HG03520 (cell line): ENCODE measurements around the gene MT1X.
A peak's percentile ranks its signal among the peaks of the same experiment; 100 is the strongest.
"Not testable (repeated sequence)": the region's sequence is repeated elsewhere in the genome, so short reads cannot be mapped to it uniquely, and the experiment has no call there.

ENCODE experiments used
- ATAC-seq: cut with Tn5 transposase; IDR thresholded peaks from one replicate; pipeline ENCODE4 v1.9.1; 2021; ENCODE audit warnings: mild to moderate bottlenecking, moderate library complexity; ENCODE audit not compliant: unreplicated experiment

Gene MT1X

DNA sequence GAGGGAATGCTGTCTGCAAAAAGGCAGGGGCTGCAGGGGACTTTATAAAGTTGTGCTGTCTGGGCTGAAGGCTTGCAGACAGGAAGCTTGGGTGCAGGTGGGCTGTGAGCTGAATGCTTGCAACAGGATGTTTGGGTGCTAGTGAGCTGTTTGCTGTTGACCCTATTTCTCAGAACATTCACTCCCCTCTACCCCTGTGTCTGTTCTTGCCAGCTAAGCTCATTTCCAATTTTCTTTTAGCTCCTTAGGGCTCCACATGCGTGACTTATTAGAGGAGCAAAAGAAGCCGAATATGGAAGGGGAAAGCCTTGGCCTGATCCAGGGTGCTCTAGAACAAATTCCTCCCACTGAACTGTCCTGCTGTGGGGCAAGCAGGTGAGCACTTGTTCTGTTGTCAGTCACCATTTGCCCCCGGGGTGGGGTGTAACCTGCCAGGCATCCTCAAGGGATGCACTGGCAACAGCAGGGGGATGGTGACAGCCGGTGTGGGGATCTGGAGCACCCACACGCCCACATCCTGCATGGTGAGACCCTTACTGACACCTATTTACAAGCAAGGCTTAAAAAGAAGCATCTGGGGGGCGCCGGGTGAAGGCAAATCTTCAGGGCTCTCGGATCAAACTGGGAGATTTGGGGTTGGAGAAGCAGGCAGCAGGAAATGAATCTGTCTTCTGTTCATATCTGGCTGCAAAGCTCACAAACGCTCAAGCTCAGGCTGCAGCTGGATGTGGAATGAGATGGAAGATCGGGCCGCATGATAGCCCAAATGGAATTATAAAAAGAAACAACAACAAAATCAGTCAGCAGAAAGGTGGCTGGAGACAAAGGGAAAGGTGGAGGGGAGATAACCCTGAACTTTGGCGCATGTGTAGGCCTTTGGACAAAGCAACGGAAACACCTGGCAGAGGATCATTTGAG is 26.5 kb downstream of the MT1X start:
- ATAC-seq, result no peak

- ATAC-seq, result no peak
These were observed 27.3 kb downstream of the MT1X start for GRCh38 chr16:56709443-56710040.

GRCh38 chr16:56710181-56710737 is 28.0 kb downstream of the MT1X start:
- ATAC-seq, result no peak

DNA sequence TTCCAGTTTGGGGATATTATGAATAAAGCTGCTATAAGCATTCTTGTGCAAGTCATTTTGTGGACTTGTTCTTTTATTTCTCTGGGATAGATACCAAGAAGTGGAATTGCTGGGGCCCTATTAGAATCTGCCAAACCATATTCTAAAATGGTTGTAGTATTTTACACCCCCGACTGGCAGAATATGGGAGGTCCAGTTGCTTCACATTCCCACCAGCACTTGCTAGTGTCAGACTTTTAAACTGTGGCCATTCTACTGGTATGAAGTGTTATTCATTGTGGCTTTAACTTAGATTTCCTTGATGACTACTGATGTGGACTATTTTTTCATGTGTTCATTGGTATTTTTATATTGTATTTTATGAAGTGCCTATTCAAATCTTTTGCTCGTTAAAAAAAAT is 29.6 kb downstream of the MT1X start:
- no peak for ATAC-seq

DNA sequence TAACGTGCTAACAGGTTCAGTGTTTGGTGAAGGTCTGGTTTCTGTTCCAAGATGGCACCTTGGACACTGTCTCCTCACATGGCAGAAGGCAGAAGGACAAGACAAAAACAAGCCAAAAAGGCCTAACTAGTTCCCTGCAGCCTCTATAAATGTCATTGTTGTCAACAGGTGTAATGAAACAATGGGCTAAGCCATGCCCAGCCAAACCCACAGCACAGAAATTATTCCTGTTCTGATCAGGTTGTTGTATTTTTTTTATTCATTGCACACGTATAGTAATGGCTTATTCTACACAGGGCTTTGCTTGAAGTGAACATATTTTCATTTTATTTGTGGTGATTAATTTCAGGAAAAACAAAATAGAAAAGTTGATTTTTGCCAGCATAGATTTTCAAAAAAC is 31.5 kb downstream of the MT1X start:
- no peak for ATAC-seq

- ATAC-seq, result no peak
These were observed 32.9 kb downstream of the MT1X start for GRCh38 chr16:56715126-56715525.

DNA sequence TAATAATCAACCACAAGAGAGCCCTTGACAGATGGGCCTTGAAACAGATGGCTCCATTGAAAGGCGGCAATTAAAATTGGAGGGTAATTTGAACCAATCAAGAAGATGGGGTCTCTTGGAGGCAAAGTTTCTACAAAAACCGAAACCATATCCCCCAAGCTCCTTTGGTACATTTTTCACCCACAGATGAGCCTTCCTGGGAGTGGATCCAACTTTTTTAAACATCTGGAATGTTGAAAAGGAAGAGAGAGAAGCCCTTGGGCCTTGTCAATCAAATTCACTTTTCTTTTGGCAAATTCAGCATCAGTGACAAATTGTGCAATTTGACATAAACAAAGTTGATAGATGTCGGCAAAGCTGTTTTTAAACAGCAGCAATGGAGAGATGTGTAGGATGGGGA is 34.5 kb downstream of the MT1X start:
- ATAC-seq, result no peak

GRCh38 chr16:56717532-56717931 is 35.3 kb downstream of the MT1X start:
- not testable (repeated sequence) for ATAC-seq

GRCh38 chr16:56722200-56722842 is 40.1 kb downstream of the MT1X start:
- no peak for ATAC-seq

DNA sequence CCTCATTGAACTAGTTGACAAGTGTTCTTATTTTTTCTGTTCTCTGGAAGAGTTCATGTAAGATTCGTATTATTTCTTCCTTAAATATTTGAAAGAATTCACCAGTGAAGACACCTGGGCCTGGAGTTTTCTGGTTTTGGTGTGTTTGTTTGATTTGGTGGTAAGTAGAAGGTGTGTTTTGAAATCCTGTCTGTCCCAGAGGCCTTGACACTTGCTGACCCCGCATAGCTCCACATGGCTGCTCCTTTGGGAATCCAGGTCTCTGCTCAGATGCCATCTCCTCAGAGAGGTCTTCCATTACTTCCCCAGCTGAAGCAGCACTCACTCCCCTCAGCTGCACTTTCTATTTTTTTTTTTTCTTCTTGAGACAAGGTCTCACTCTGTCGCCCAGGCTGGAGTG is 41.9 kb downstream of the MT1X start:
- ATAC-seq, result no peak

DNA sequence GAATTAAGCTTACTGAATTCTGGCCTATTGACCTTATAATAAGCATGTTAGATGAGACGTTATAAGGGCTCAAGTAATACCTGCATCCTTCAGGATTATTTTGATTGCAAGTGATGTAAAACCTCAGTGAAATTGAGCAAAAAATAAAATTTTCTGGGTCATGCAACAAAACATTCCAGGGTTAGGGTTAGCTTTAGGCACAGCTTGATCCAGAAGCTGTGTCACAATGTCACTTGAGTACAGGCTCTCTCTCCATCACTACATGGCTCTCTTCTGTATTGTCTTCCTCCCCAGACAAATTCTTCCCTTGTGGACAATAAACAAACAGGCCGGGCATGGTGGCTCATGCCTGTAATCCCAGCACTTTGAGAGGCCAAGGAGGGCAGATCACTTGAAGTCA is 44.0 kb downstream of the MT1X start:
- ATAC-seq, result no peak

DNA sequence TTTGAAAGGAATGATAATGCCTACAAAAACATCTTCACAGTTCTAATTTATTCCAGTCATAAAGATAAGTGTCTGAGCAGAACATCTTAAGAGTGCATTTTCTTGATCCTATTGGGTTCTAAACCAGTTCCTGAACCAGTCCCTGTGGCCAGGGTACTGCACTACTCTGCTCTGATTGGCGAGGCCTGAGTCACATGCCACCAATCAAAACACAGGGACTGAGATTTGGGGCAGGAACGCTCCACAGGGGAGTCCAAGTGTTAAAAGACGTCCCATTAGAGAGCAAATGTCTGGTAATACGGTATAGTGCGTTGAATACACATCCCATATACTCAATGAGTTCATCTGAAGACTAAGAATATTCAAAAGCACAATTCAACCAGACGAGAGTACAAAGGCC is 44.7 kb downstream of the MT1X start:
- ATAC-seq, result no peak

- ATAC-seq, result no peak
These were observed 45.8 kb downstream of the MT1X start for GRCh38 chr16:56728027-56728426.

- ATAC-seq, result no peak
These were observed 46.9 kb downstream of the MT1X start for GRCh38 chr16:56728980-56729734.

DNA sequence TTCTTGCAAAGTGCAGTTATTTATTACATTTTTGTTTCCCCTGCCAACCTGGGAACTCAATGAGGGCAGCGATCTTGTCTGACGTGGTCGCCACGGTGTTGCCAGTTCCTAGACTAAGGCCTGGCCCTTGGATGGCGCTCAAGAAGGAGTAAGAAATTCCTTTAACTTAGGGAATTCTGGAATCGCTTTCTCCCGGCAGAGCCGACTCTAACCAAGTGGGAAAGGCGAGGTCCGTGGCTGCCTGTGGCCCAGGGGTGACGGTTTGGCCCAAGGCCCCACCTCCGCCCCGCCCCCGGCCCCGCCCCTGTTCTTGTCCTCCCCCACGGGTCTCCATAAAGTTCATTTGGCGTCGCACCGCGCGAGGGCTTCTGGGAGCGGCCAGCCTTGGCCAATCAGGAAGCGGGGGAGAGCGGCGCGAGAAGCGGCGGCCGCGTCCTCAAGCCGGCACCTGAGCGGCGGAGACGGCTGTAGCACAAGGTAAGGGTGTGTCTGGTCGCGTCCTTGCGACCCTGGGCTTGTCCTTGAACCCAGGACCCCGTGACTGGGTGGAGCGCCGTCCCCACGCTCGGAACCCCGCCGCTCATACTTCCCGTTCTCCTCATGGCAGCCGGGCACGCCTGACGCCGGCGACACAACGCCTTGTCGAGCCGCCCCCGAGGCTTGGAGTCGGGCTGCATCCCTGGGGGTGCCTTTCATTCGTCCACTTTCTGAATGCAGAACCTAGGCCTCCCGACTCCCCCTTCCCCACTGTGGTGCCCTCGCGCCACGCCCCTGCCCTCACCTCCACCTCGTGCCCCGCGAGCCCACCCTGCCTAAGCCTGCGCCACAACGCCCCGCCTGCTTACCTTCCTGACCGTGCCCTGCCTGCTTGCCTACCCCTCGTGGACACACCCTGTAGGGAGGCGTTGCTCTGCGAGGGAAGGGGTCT is 47.7 kb downstream of the MT1X start, which contains the start of gene NUP93:
Gene NUP93 (plus strand): TSS at position 395 of the 928 bp plus-strand sequence. CDS start 18,119 bp downstream, outside the sequence.
- peak; percentile 71 for ATAC-seq

- ATAC-seq, result peak; percentile 34
These were observed 50.1 kb downstream of the MT1X start for GRCh38 chr16:56732366-56732765.

DNA sequence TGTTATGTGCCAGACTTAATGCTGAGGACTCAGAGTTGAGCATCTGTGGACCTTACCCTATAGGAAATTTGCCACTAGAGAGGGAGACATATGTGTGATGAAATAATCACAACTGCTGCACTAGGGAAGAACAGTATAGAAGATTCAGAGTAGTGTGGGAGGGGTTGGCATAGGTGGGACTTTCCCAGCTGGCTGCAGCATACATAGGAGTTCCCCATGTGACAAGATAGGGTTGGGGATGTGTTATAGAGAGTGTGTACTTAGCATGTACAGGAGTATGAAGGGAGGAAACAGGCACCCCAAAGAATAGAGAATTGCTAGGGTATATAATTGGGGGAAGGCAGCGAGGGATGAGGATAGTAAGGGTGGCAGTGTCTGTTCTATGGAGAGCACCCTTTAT is 50.6 kb downstream of the MT1X start:
- no peak for ATAC-seq
